IPS-NIHi7 (cell line): ENCODE data around the gene ARHGEF7.
"Not testable (repeated sequence)": the region's sequence is repeated elsewhere in the genome, so short reads cannot be mapped to it uniquely, and the experiment has no call there.

ENCODE experiments used
- DNase-seq: peaks from one replicate; pipeline ENCODE4 v3.0.0; 2012; ENCODE audit warnings: mixed read lengths; ENCODE audit errors: extremely low spot score

Gene ARHGEF7, protein sequence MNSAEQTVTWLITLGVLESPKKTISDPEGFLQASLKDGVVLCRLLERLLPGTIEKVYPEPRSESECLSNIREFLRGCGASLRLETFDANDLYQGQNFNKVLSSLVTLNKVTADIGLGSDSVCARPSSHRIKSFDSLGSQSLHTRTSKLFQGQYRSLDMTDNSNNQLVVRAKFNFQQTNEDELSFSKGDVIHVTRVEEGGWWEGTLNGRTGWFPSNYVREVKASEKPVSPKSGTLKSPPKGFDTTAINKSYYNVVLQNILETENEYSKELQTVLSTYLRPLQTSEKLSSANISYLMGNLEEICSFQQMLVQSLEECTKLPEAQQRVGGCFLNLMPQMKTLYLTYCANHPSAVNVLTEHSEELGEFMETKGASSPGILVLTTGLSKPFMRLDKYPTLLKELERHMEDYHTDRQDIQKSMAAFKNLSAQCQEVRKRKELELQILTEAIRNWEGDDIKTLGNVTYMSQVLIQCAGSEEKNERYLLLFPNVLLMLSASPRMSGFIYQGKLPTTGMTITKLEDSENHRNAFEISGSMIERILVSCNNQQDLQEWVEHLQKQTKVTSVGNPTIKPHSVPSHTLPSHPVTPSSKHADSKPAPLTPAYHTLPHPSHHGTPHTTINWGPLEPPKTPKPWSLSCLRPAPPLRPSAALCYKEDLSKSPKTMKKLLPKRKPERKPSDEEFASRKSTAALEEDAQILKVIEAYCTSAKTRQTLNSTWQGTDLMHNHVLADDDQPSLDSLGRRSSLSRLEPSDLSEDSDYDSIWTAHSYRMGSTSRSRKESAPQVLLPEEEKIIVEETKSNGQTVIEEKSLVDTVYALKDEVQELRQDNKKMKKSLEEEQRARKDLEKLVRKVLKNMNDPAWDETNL

DNA sequence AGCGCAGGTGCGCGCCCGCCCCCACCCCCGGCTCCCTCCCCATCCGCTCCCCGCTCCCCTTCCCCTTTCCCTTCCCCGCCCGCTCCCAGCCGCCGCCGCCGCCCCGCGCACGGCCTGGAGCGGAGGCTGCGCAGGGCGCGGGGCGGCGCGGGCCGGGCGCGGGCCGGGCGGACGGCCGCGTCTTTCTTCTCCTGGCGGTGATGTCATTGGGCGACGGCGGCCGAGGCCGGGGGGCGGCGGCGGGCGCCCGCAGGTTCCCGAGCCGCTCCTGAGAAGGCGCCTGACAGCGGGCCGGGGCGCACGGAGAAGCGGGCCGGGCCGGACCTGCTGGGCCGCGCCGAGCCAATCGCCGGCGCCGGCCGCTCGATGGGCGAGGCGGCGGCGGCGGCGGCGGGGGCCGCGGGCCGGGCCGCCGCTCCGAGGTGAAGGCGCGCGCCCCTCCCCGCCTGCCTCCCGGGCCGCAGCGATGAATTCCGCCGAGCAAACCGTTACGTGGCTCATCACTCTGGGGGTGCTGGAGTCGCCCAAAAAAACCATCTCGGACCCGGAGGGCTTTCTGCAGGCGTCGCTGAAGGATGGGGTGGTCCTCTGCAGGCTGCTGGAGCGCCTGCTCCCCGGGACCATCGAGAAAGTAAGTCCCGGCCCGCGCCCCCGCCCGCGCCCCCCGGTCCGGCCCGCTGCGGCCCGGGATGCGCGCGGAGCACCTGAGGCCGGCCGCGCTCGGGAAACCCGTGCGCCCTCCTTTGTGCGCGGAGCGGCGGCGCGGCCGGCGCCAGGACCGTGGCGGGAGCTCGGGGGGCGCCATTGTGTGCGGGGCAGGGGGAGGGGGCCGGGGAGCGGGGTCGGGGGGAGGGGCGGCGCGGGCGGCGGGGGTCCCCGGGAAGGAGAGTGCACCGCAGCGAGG is at the start of gene ARHGEF7:
ARHGEF7 (plus strand) TSS at position 250 of the 904 bp plus-strand sequence; CDS start at position 467, 217 bp downstream.
- DNase-seq, result peak; percentile 69

DNA sequence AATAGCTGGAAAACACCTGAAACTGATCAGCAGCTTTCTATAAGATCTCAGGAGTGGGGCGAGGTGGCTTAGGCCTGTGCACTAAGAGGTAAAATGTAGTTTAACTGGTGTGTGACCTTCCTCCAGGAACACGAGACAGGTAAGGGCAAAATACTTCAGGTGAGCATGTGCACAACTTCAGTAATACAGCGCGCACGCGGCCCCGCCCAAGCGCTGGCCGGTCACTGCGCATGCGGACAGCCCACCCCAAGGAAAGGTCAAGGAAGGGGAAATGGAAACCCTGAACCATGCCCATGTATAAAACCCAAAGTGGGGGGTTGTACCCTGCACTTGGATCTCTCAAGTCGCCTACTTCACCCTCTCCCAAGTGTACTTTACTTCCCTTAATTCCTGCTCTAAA is 49.4 kb upstream of the ARHGEF7 start:
- DNase-seq, result peak; percentile 3

DNA sequence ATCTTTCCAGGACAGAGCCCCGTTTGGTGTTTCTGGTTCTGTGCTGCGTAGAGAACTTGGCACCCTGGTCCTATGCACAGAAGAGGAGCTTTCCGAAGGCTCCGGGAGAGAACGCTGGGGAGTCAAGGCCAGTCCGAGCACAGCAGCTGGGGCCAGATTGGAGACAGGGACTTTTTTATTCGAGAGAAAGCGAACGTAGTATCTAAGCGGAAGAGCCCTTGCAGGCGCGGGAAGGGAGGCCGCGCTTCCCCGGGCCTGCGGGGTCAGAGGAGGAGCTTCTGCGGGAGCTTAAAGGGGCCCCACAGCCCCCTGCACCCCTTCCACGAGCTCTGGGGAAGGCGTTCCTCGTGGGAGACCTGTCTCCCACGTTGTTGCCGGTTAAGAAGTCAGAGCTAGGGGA is 48.6 kb upstream of the ARHGEF7 start:
- peak; percentile 26 for DNase-seq

DNA sequence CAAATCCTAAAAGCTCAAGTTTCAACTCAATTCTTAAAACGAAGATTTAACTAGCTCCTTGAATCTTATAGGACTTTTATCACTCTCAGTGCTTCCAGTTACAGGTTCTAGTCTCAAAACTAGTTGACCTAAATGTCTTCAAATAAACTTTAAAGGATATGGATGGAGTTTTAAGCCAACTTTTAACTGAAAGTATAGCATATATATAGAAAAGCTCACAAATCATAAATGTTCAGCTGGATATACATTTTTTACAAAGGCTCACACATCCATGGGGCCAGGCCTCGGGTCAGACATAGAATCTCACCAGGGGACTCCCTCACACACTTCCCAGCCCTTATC is 47.1 kb upstream of the ARHGEF7 start:
- DNase-seq, result peak; percentile 6

DNA sequence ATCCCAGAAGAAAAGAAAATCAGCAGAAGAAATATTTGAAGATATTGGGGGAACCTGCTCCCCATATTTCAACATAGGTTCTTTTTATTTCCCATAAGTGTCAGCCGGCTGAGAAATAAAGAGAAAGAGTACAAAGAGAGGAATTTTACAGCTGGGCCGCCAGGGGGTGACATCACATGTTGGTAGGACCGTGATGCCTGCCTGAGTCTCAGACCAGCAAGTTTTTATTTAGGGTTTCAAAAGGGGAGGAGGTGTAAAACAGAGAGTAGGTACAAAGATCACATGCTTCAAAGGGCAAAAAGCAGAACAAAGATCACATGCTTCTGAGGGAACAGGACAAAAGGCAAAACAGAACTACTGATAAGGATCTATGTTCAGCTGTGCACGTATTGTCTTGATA is 44.0 kb upstream of the ARHGEF7 start:
- DNase-seq, result not testable (repeated sequence)

DNA sequence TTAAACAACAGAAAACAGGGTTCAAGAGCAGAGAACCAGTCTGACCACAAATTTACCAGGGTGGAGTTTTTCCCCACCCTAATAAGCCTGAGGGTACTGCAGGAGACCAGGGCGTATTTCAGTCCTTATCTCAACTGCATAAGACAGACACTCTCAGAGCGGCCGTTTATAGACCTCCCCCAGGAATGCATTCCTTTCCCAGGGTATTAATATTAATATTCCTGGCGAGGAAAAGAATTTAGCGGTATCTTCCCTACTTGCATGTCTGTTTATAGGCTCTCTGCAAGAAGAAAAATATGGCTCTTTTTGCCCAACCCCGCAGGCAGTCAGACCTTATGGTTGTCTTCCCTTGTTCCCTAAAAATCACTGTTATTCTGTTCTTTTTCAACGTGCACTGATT is 43.6 kb upstream of the ARHGEF7 start:
- not testable (repeated sequence) for DNase-seq

DNA sequence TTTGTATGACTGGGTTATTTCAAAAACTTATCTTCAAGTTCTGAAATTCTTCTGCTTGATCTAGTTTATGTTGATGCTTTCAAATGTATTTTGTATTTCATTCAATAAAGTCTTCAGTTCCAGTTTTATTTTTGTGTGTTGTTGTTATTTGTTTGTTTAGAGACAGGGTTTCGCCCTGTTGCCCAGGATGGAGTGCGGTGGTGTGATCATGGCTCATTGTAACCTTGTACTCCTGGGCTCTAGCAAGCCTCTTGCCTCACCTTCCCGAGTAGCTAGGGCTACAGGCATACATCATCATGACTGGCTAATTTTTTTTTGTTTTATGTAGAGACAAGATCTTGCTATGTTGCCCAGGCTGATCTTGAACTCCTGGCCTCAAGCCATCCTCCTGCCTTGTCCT is 40.3 kb upstream of the ARHGEF7 start:
- no peak for DNase-seq

DNA sequence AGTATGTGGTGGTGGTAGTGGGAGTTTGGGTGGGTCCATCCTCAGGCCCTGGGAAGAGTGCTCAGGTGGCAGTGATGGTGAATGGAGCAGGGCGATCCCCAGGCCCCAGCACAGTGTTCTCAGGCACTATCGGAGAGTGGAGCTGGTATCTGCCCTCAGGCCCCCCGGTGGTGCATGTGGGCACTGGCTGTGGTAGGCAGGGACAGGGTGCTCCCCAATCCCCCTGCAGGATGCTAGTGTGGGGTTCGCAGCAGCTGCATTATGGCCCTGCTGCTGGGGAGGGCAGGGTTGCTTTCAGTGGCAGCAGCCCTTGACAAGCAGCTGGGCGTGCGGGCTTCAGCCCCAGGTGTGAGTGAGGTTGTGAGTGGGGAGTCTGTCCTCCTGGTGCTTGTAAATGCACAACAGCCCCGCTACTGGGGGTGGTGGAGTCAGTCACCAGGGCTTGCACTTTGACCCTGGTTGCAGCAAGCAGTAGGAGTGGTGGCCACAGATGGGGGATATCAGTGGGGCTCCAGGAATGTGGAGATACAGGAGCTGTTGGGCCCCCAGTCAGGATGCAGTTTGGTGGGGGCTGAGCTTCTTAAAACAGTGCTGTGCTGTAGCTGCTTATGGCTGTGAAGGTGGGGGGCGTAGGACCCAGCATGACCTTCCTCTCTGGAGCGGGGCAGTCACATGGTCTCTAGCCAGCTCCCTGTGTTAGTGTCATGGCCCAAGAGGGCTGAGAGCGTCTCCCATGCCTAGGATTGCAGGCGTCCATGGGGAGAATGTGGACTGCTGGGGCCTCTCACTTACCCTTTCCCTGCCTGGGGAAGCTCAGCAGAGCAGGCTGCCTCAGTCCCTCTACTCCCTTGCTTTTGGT is 38.7 kb upstream of the ARHGEF7 start:
- DNase-seq, result peak; percentile 8

DNA sequence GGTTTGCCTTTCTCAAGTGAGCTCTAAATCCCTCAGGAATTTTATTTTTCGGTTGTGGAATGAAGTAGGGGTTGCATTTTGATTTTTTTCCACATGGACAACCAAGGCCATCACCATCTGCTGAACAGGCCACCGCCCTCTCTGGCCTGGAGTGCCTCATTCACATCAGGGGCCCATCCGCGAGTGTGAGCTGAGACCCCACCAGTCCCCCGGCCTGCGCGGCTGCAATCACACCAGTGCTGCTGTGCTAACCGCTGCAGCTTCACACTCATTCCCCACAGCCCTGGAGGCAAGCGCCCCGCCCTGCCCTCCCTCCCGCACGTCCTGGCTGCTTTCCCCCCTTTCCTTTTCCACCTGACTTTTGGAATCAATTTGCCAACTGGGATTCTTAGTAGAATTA is 35.7 kb upstream of the ARHGEF7 start:
- no peak for DNase-seq

DNA sequence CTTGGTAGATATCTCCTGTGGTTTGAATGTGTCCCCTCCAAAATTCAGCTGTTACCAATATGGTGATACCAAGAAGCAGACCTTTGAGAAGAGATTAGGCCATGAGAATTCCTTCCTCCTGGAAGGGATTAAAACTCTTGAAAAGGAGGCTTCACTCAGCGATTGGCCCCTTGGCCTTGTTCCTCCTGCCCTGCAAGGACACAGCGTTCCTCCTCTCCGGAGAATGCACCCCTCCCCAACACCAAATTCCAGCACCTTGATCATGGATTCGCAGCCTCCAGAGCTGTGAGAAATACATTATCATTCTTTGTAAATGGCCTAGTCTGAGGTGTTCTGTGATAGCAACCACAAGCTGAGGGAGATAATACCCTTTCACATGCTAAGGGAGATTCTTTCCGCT is 34.5 kb upstream of the ARHGEF7 start:
- no peak for DNase-seq

DNA sequence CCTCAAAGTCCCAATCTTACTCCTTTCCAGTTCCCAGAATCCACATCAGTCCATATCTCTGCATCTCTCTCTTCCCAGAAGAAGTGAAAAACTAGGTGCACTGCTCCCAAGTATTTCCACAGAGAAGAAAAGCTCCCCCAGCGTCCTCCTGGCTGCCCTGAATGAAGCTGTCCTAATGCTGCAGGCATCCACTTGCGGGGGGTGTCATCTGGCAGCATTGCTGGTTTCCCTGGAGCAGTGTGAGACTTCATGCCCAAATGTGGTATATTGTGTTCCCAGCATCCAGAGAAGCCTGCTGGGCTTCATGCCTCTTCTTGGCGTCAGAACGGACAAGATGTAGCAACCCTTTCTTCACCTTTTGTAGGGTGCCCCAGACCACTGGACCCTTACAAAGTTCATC is 32.9 kb upstream of the ARHGEF7 start:
- DNase-seq, result no peak

DNA sequence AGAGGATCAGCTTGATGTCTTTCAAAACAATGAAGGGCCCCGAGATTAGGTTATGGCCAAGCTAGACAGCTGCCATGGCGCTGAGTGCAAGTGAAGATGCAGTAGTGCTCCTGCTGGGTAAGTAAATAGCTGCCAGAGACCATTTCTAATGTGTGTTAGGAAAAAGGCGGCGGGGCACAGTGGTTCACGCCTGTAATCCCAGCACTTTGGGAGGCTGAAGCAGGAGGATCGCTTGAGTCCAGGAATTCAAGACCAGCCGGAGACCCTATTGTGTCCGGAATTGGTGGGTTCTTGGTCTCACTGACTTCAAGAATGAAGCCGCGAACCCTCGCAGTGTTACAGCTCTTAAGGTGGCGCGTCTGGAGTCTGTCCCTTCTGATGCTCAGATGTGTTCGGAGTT is 32.3 kb upstream of the ARHGEF7 start:
- not testable (repeated sequence) for DNase-seq

DNA sequence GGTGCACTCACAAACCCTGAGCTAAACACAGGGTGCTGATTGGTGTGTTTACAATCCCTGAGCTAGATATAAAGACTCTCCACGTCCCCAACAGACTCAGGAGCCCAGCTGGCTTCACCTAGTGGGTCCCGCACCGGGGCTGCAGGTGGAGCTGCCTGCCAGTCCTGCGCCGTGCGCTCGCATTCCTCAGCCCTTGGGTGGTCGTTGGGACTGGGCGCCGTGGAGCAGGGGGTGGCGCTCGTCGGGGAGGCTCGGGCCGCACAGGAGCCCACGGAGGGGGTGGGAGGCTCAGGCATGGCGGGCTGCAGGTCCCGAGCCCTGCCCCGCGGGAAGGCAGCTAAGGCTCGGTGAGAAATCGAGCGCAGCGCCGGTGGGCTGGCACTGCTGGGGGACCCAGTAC is 31.4 kb upstream of the ARHGEF7 start:
- DNase-seq, result not testable (repeated sequence)

DNA sequence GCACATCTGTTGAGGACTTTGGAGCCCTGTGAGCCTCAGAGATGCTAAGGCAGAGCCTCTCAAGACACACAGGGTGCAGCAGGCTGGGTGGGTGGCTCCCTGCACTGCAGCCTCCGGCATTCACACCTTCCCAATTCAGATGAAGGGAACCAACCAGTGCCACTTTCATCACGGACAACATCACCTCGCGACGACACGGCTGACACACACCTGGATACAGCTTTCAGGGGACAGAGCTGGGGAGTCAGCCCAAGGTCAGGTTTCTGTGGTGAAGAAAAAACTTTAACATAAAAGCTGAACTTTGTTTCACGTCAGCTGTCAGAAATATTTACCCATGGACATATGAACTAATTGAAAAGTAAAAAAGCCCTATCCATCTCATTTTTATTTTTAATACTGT is 24.9 kb upstream of the ARHGEF7 start:
- no peak for DNase-seq

DNA sequence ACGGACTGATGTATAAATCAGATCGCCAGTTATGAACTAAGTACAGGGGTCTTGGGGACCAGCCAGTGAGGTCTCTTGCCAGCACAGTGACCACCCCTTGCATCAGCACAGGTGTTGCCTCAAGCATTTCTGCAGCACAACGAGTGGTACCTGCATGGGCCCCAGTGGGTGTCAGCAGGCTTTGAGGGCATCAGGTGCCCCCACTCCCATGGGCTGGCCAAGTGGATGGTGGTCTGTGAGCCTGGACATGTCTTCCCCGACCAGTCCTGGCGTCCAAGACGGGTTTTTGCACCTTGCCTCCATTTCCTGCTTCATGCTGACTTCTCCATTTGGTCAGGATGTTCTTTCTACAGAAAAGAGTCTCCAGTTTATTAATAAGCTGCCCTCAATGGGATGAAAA is 22.4 kb upstream of the ARHGEF7 start:
- no peak for DNase-seq

DNA sequence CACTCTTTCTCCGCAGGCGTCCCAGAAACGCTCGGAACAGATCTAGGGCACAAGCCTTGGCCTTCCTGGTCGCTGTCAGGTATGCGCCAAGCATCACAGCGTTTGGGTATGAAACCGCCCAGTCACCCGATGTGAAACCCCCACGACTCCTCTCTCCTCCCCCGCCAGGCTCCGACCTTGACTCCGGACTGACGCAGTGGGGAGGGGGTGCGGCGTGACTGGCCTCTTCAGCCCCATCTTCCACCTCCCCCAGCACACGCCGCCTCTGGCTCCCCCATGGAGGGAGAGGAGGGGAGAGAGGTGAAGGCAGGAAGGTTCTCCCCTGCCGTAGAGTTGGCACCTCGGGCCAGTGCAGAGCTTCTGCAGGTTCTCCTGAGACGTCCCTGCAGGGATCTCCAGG is 22.0 kb upstream of the ARHGEF7 start:
- no peak for DNase-seq

DNA sequence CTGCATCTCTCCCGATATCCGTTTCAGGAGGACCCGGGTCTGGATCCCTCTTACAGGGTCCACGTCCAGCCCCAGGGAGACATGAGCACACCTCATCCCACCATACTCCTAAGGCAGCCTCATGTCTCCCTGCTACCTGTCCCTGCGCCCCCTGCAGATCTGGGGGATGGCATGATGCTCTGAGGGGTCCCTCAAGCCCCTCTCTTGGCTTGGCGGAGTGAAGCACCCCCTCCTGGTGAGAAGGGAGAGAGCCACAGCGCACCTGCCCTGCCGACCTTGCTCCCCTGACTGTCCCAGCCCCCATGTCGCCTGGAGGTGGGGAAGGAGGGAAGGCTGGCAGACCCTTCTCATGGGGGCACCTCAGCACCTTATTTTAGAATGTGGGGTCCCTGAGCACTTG is 21.5 kb upstream of the ARHGEF7 start:
- DNase-seq, result no peak

DNA sequence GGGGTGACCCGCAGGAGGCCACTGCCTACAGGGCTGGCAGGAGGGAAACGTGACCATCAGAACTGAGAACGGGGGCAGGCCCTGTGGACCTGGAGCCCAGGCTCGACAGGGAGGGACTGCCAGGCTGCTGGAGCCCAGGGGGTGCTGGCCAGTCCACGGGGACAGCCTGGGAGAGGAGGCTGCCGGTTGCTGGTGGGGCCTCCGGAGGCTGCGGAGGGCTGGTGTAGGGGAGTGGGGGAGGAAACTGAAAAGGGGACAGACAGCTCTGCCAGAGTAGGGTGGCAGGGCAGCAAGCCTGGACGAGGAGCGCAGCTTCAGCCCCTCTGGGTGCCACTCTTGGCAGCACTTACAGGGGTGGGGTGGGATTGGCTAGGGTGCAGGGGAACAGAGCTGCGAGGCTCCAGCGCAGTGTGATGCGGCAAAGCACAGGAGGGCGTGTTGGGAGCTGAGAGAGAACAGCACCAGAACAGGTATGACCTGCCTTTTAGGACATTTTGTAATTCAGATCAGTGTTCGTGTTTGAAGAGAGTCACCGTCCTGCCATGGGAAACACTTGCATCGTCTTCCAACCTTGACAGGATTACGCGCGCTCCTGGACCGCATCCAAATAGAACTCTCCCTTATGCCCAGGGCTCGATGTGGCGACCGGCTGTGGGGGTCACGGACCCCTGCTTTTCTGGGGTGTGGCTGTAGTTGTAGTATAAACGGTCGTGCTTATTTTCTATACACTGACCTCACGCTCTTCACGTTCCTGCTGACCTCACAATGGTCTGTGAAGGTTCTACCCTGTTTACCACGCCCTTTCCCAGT is 19.9 kb upstream of the ARHGEF7 start:
- DNase-seq, result no peak

DNA sequence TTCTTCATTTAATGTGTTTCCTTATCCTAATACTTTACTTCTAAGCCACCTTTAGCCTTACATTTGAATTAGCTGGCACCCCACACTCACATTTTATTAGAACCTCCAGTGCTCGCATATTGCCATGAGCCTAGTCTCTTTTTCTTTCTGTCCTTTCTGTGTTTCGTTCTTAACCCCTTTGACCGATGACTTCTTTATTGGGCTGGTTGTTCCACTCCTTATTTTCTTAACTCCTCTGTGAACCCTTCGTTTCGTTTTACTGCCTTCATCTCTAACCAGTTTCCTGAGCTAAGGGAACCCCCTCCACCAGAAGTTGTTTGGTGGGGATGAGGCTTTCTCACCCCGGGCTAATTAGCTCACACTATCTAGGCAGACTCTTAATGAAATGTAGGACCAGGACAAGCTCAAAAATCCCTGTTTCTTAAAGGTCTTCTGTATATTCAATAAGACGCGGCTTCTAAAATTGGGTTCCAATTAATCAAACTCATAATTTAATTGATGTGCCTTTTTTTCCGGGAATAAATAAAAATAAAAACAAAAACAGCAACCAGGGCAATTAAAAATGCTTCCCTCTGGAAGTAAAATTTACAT is 19.1 kb upstream of the ARHGEF7 start:
- no peak for DNase-seq

DNA sequence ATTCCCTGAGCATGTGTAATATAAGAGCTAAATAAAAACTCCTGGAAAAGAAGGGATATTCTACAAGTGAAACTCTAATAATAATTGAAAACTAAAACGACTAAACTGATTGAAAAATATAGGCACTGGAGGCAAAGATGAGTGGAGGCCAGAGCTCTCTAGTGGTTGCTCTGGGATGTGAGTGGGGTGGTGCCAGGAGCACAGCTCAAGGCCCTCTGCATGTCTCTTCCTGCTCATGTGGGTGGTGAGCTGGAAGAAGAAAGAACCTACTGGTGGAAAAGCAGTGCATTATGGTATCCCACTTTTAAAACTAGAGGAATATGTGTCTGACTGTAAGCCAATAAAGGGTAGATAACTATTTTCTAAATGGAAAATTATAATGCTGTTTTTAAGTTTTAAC is 15.8 kb upstream of the ARHGEF7 start:
- DNase-seq, result no peak
